HL-60 (cell line): Measurements from ENCODE around the gene EFCC1.

Experiments used
- DNase-seq, 2 experiments: peaks; one replicate each; pipeline ENCODE4 v3.0.0-alpha.2; 2010 to 2020; ENCODE audit warnings: low read depth in 1 of 2, low spot score in 1 of 2
- H3K27ac ChIP-seq: fragments of 250-450 bp; sonication (Bioruptor Pico); replicated peaks from 2 replicates; pipeline ENCODE4 v1.5.1; 2020; ENCODE audit warnings: mild to moderate bottlenecking, moderate library complexity
- H3K27me3 ChIP-seq: fragments of 250-450 bp; sonication (Bioruptor Pico); 2 replicates; pipeline ENCODE4 v1.5.1; 2021; ENCODE audit warnings: mild to moderate bottlenecking, moderate library complexity; ENCODE audit not compliant: insufficient read depth, poor library complexity, severe bottlenecking
- H3K4me3 ChIP-seq: replicated peaks from 2 replicates; pipeline ENCODE4 v1.5.1; 2011; ENCODE audit warnings: mild to moderate bottlenecking, control low read depth, low read length; ENCODE audit not compliant: insufficient read depth
- CTCF ChIP-seq: IDR thresholded peaks from one replicate; pipeline ENCODE4 v1.5.1; 2011; ENCODE audit warnings: low read length, control low read depth, inconsistent platforms; ENCODE audit not compliant: insufficient read depth
- GABPA ChIP-seq: IDR thresholded peaks from 2 replicates; pipeline ENCODE4 v1.6.1; 2012; ENCODE audit warnings: low read depth
- POLR2AphosphoS5 ChIP-seq: IDR thresholded peaks from 2 replicates; pipeline ENCODE4 v1.6.1; 2012; ENCODE audit warnings: low read depth
- REST ChIP-seq: IDR thresholded peaks from 2 replicates; pipeline ENCODE4 v1.6.1; 2012; ENCODE audit warnings: low read depth; ENCODE audit not compliant: insufficient replicate concordance
- SPI1 ChIP-seq: IDR thresholded peaks from 2 replicates; pipeline ENCODE4 v1.6.1; 2012; ENCODE audit warnings: low read depth, mild to moderate bottlenecking, borderline replicate concordance

EFCC1 gene

GRCh38 chr3:128992926-128993460 lies 8.1 kb upstream of the EFCC1 start:
- no peak overlapping the region for H3K4me3 ChIP-seq
- DNase-seq = no peak
- H3K27me3 ChIP-seq = no peaks in the 10 kb centered on the region
- TF ChIP-seq POLR2AphosphoS5 (no peak), GABPA (no peak), REST (no peak), SPI1 (no peak), CTCF (no peak)
- H3K27ac ChIP-seq = no peak overlapping the region

- DNase-seq = no peak
- H3K4me3 ChIP-seq = no peak within 1 kb of the TSS
- no peaks in the 10 kb centered on the region for H3K27me3 ChIP-seq
Observed at GRCh38 chr3:128993461-128994172, 7.5 kb upstream of the EFCC1 start, which contains the start of gene CFAP92. Gene CFAP92 (minus strand): TSS chr3:128994076. CDS start chr3:128993304, 772 bp downstream.

More at GRCh38 chr3:128993461-128994172, 7.5 kb upstream of the EFCC1 start, which contains the start of gene CFAP92:
- TF ChIP-seq POLR2AphosphoS5 = no peak
- TF ChIP-seq SPI1 = no peak
- TF ChIP-seq GABPA = no peak
- TF ChIP-seq REST = no peak
- no peak for TF ChIP-seq CTCF
- no peak within 1 kb of the TSS for H3K27ac ChIP-seq
